ENCODE measurements around the gene GALNT2.

GALNT2 gene

DNA sequence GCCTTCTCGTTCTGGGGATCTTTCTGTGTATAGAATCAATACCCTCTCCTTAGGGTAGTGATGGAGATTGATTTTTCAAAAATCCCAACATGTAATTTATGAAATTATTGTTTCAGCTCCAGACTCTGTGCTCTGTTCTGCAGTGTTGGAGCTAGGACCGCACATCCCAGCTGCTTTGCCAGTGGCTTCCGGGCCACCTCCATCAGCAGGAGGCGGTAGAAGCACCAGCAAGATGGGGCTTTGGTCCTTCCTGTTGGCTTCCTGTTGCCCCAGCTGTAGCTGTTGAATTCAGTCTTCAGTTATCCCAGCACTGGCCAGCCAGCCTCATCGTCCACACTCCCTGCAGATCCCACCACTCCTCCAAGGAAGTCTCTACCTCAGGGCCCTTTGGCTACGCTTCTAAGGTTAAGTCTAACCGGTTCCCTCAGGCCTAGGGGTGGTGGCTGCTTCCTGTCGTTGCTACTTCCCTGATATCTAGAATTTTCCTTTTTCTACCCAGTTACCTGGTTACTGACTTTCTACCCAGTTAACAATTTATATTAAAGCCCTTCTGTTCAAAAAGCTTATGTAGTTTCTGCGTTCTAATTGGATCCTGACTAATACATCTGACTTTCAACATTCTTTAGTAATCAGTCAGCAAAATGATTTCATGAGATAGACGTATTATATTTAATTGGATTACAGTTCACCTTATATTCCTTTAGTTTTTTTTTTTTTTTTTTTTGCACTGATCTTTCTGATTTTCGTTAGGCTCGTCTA, 24.6 kb downstream of the GALNT2 start:
- Histone ChIP-seq H3K27me3 (ENCODE audit: insufficient read depth, poor library complexity, severe bottlenecking) (no peaks in the 10 kb centered on the region), H3K4me3 (replicated peaks; ENCODE audit: insufficient read depth, low read length) (no peak overlapping the region), H3K27ac (replicated peaks) (no peak overlapping the region)
- DNase-seq (ENCODE audit: low read depth in 1 of 2, low spot score in 1 of 2): no peak
- TF ChIP-seq, protein P1, sequence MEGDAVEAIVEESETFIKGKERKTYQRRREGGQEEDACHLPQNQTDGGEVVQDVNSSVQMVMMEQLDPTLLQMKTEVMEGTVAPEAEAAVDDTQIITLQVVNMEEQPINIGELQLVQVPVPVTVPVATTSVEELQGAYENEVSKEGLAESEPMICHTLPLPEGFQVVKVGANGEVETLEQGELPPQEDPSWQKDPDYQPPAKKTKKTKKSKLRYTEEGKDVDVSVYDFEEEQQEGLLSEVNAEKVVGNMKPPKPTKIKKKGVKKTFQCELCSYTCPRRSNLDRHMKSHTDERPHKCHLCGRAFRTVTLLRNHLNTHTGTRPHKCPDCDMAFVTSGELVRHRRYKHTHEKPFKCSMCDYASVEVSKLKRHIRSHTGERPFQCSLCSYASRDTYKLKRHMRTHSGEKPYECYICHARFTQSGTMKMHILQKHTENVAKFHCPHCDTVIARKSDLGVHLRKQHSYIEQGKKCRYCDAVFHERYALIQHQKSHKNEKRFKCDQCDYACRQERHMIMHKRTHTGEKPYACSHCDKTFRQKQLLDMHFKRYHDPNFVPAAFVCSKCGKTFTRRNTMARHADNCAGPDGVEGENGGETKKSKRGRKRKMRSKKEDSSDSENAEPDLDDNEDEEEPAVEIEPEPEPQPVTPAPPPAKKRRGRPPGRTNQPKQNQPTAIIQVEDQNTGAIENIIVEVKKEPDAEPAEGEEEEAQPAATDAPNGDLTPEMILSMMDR (IDR thresholded peaks at IDR 0.05; ENCODE audit: insufficient read depth, low read length): no peak
- TF ChIP-seq SPI1 (IDR thresholded peaks at IDR 0.05; ENCODE audit: borderline replicate concordance, low read depth) (no peak), POLR2AphosphoS5 (IDR thresholded peaks at IDR 0.05; ENCODE audit: low read depth) (no peak)
- TF ChIP-seq, protein P2, sequence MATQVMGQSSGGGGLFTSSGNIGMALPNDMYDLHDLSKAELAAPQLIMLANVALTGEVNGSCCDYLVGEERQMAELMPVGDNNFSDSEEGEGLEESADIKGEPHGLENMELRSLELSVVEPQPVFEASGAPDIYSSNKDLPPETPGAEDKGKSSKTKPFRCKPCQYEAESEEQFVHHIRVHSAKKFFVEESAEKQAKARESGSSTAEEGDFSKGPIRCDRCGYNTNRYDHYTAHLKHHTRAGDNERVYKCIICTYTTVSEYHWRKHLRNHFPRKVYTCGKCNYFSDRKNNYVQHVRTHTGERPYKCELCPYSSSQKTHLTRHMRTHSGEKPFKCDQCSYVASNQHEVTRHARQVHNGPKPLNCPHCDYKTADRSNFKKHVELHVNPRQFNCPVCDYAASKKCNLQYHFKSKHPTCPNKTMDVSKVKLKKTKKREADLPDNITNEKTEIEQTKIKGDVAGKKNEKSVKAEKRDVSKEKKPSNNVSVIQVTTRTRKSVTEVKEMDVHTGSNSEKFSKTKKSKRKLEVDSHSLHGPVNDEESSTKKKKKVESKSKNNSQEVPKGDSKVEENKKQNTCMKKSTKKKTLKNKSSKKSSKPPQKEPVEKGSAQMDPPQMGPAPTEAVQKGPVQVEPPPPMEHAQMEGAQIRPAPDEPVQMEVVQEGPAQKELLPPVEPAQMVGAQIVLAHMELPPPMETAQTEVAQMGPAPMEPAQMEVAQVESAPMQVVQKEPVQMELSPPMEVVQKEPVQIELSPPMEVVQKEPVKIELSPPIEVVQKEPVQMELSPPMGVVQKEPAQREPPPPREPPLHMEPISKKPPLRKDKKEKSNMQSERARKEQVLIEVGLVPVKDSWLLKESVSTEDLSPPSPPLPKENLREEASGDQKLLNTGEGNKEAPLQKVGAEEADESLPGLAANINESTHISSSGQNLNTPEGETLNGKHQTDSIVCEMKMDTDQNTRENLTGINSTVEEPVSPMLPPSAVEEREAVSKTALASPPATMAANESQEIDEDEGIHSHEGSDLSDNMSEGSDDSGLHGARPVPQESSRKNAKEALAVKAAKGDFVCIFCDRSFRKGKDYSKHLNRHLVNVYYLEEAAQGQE (IDR thresholded peaks at IDR 0.05; ENCODE audit: insufficient replicate concordance, low read depth): no peak

GRCh38 chr1:230094746-230095145, 27.7 kb downstream of the GALNT2 start:
- Histone ChIP-seq H3K27ac (replicated peaks) (no peak overlapping the region), H3K27me3 (ENCODE audit: insufficient read depth, poor library complexity, severe bottlenecking) (no peaks in the 10 kb centered on the region), H3K4me3 (replicated peaks; ENCODE audit: insufficient read depth, low read length) (no peak overlapping the region)
- DNase-seq (ENCODE audit: low read depth in 1 of 2, low spot score in 1 of 2): no peak
- TF ChIP-seq POLR2AphosphoS5 (IDR thresholded peaks at IDR 0.05; ENCODE audit: low read depth) (no peak), SPI1 (IDR thresholded peaks at IDR 0.05; ENCODE audit: borderline replicate concordance, low read depth) (no peak), GABPA (IDR thresholded peaks at IDR 0.05; ENCODE audit: low read depth) (no peak)
- TF ChIP-seq, protein P1 (IDR thresholded peaks at IDR 0.05; ENCODE audit: insufficient read depth, low read length): no peak
- TF ChIP-seq, protein P2 (IDR thresholded peaks at IDR 0.05; ENCODE audit: insufficient replicate concordance, low read depth): no peak

DNA sequence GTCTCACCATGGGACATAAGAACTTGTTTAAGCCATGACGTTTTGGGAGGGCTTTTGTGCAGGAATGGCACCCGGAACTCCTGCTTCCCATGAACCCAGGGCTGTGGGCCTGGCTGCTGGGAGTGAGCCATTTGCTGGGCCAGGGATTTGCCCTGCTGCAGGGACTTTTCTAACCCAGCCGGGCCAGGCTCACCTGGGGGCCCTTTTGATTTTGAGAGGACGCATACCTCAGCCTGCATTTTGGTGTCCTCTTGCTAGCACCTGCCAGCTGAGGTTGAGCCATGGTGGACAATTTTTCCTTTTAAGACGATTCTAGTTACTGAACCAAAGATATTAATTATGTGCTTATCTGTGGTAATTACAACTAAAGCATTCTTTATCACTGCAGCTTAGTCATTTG, 28.9 kb downstream of the GALNT2 start:
- no peak for DNase-seq (ENCODE audit: low read depth in 1 of 2, low spot score in 1 of 2)
- TF ChIP-seq, protein P2 (IDR thresholded peaks at IDR 0.05; ENCODE audit: insufficient replicate concordance, low read depth): no peak
- TF ChIP-seq SPI1 (IDR thresholded peaks at IDR 0.05; ENCODE audit: borderline replicate concordance, low read depth) (no peak), POLR2AphosphoS5 (IDR thresholded peaks at IDR 0.05; ENCODE audit: low read depth) (no peak), GABPA (IDR thresholded peaks at IDR 0.05; ENCODE audit: low read depth) (no peak)
- TF ChIP-seq, protein P1 (IDR thresholded peaks at IDR 0.05; ENCODE audit: insufficient read depth, low read length): no peak
- no peak overlapping the region for H3K27ac ChIP-seq (replicated peaks)
- H3K4me3 ChIP-seq (replicated peaks; ENCODE audit: insufficient read depth, low read length): no peak overlapping the region
- H3K27me3 ChIP-seq (ENCODE audit: insufficient read depth, poor library complexity, severe bottlenecking): no peaks in the 10 kb centered on the region
